Activated T-helper 17 cell treated with anti-CD3 and anti-CD28 coated beads, Interleukin-2, amount 50 U/mL, for 72 hours (primary cell): Measurements from ENCODE around the gene MDP1. TPM values are rescaled to one million over a fixed set of nuclear protein-coding genes. Genes with fewer than 3 reads are reported as not detected.

Experiments used
- ATAC-seq: fragments of 150-1000 bp; cut with Tn5 transposase; replicated peaks from 2 replicates; pipeline ENCODE4 v1.10.0; 2021; ENCODE audit warnings: mild to moderate bottlenecking, moderate library complexity
- H3K27ac Mint-ChIP-seq: one replicate; pipeline ENCODE4 v1.8.0; 2022; ENCODE audit warnings: mixed read lengths
- H3K27me3 Mint-ChIP-seq: one replicate; pipeline ENCODE4 v1.8.0; 2022; ENCODE audit warnings: mixed read lengths
- H3K36me3 Mint-ChIP-seq: one replicate; pipeline ENCODE4 v1.8.0; 2022; ENCODE audit warnings: low read depth, mild to moderate bottlenecking, mixed read lengths
- H3K4me1 Mint-ChIP-seq: one replicate; pipeline ENCODE4 v1.8.0; 2022; ENCODE audit warnings: mixed read lengths
- H3K4me3 Mint-ChIP-seq: one replicate; pipeline ENCODE4 v1.8.0; 2022; ENCODE audit warnings: mild to moderate bottlenecking, mixed read lengths
- H3K9me3 Mint-ChIP-seq: one replicate; pipeline ENCODE4 v1.8.0; 2022; ENCODE audit warnings: mixed read lengths
- total RNA-seq, 2 donors: library from RNA; stranded (reverse); gene quantifications; one replicate each; pipeline ENCODE4 v1.2.3, GENCODE V29; 2022

The MDP1 gene
- total RNA-seq, 2 donors from 2014 or later: 4.0 to 7.1 TPM

GRCh38 chr14:24189059-24189375, 26.8 kb downstream of the MDP1 start:
- peak overlapping the region; percentile 77 for H3K27ac Mint-ChIP-seq
- H3K9me3 Mint-ChIP-seq: no peaks in the 10 kb centered on the region
- peaks cover 61% of the 10 kb centered on the region for H3K36me3 Mint-ChIP-seq
- peak overlapping the region; percentile 84 for H3K4me3 Mint-ChIP-seq
- peaks cover 28% of the 10 kb centered on the region for H3K4me1 Mint-ChIP-seq
- ATAC-seq: no peak
- H3K27me3 Mint-ChIP-seq: no peaks in the 10 kb centered on the region

GRCh38 chr14:24188251-24189058, 27.4 kb downstream of the MDP1 start, which contains the start of gene IPO4:
Gene IPO4 (minus strand): TSS chr14:24188816. CDS start chr14:24188787, 29 bp downstream.
- Mint-ChIP-seq H3K27me3 (no peaks in the 10 kb centered on the region), H3K4me1 (peaks cover 25% of the 10 kb centered on the region), H3K9me3 (no peaks in the 10 kb centered on the region), H3K4me3 (peak within 1 kb of the TSS; percentile 84), H3K36me3 (peaks cover 61% of the 10 kb centered on the region), H3K27ac (peak within 1 kb of the TSS; percentile 77)
- peak; percentile 98 for ATAC-seq

GRCh38 chr14:24187539-24187915, 28.3 kb downstream of the MDP1 start:
- H3K9me3 Mint-ChIP-seq: no peaks in the 10 kb centered on the region
- no peak for ATAC-seq
- peak overlapping the region; percentile 84 for H3K4me3 Mint-ChIP-seq
- H3K4me1 Mint-ChIP-seq: peaks cover 20% of the 10 kb centered on the region
- H3K36me3 Mint-ChIP-seq: peaks cover 63% of the 10 kb centered on the region
- H3K27me3 Mint-ChIP-seq: no peaks in the 10 kb centered on the region
- peak overlapping the region; percentile 77 for H3K27ac Mint-ChIP-seq

GRCh38 chr14:24186831-24187538, 28.9 kb downstream of the MDP1 start:
- no peaks in the 10 kb centered on the region for H3K27me3 Mint-ChIP-seq
- H3K9me3 Mint-ChIP-seq: no peaks in the 10 kb centered on the region
- H3K36me3 Mint-ChIP-seq: peaks cover 63% of the 10 kb centered on the region
- ATAC-seq: no peak
- peak overlapping the region; percentile 84 for H3K4me3 Mint-ChIP-seq
- H3K27ac Mint-ChIP-seq: peak overlapping the region; percentile 77
- H3K4me1 Mint-ChIP-seq: peaks cover 15% of the 10 kb centered on the region

GRCh38 chr14:24185741-24186140, 30.1 kb downstream of the MDP1 start:
- Mint-ChIP-seq H3K27ac (no peak overlapping the region), H3K9me3 (no peaks in the 10 kb centered on the region), H3K27me3 (no peaks in the 10 kb centered on the region), H3K36me3 (peaks cover 61% of the 10 kb centered on the region), H3K4me1 (peaks cover 15% of the 10 kb centered on the region), H3K4me3 (no peak overlapping the region)
- ATAC-seq: no peak

- H3K27ac Mint-ChIP-seq: no peak overlapping the region
Observed at GRCh38 chr14:24185026-24185425, 30.8 kb downstream of the MDP1 start.

GRCh38 chr14:24184104-24184970, 31.5 kb downstream of the MDP1 start:
- ATAC-seq: no peak
- Mint-ChIP-seq H3K4me1 (peaks cover 9% of the 10 kb centered on the region), H3K27ac (no peak overlapping the region), H3K27me3 (no peaks in the 10 kb centered on the region), H3K9me3 (no peaks in the 10 kb centered on the region), H3K36me3 (peaks cover 66% of the 10 kb centered on the region), H3K4me3 (no peak overlapping the region)

More at GRCh38 chr14:24185026-24185425, 30.8 kb downstream of the MDP1 start:
- no peak for ATAC-seq
- peaks cover 62% of the 10 kb centered on the region for H3K36me3 Mint-ChIP-seq
- H3K4me3 Mint-ChIP-seq: no peak overlapping the region
- no peaks in the 10 kb centered on the region for H3K27me3 Mint-ChIP-seq
- no peaks in the 10 kb centered on the region for H3K9me3 Mint-ChIP-seq
- H3K4me1 Mint-ChIP-seq: peaks cover 12% of the 10 kb centered on the region

- Mint-ChIP-seq H3K27ac (peak overlapping the region; percentile 41), H3K27me3 (no peaks in the 10 kb centered on the region), H3K9me3 (no peaks in the 10 kb centered on the region), H3K36me3 (peaks cover 76% of the 10 kb centered on the region), H3K4me3 (no peak overlapping the region), H3K4me1 (peaks cover 5% of the 10 kb centered on the region)
- ATAC-seq: no peak
Observed at GRCh38 chr14:24183014-24183481, 32.8 kb downstream of the MDP1 start.

GRCh38 chr14:24182110-24182882, 33.6 kb downstream of the MDP1 start:
- Mint-ChIP-seq H3K4me1 (peaks cover 4% of the 10 kb centered on the region), H3K27me3 (no peaks in the 10 kb centered on the region), H3K4me3 (no peak overlapping the region), H3K9me3 (no peaks in the 10 kb centered on the region), H3K27ac (no peak overlapping the region), H3K36me3 (peaks cover 82% of the 10 kb centered on the region)
- ATAC-seq: no peak

- Mint-ChIP-seq H3K27me3 (no peaks in the 10 kb centered on the region), H3K9me3 (no peaks in the 10 kb centered on the region), H3K36me3 (peaks cover 85% of the 10 kb centered on the region), H3K27ac (no peak overlapping the region), H3K4me1 (no peaks in the 10 kb centered on the region), H3K4me3 (no peak overlapping the region)
- ATAC-seq: peak; percentile 8
Observed at GRCh38 chr14:24181371-24182077, 34.3 kb downstream of the MDP1 start.

GRCh38 chr14:24179961-24180796, 35.7 kb downstream of the MDP1 start:
- Mint-ChIP-seq H3K9me3 (no peaks in the 10 kb centered on the region), H3K27me3 (no peaks in the 10 kb centered on the region), H3K36me3 (peaks cover 85% of the 10 kb centered on the region), H3K4me1 (no peaks in the 10 kb centered on the region), H3K4me3 (no peak overlapping the region), H3K27ac (peak overlapping the region; percentile 5)
- no peak for ATAC-seq

- no peaks in the 10 kb centered on the region for H3K27me3 Mint-ChIP-seq
- peak overlapping the region; percentile 5 for H3K27ac Mint-ChIP-seq
- H3K4me1 Mint-ChIP-seq: no peaks in the 10 kb centered on the region
- no peak overlapping the region for H3K4me3 Mint-ChIP-seq
- ATAC-seq: no peak
- peaks cover 86% of the 10 kb centered on the region for H3K36me3 Mint-ChIP-seq
- no peaks in the 10 kb centered on the region for H3K9me3 Mint-ChIP-seq
Observed at GRCh38 chr14:24179294-24179960, 36.4 kb downstream of the MDP1 start.
